HepG2 (cell line): ENCODE results near the gene ETF1. TPM values are rescaled to one million over a fixed set of nuclear protein-coding genes. Genes with fewer than 3 reads are reported as not detected.

Experiments used
- ATAC-seq: fragments of 200-7000 bp; cut with Tn5 transposase; 3 replicates; pipeline ENCODE4 v1.9.1; 2020; ENCODE audit warnings: mild to moderate bottlenecking, moderate library complexity
- BruUV-seq: library from RNA; stranded (reverse); fragments of 400-500 nt; replicated peaks from 2 replicates; lab custom pipeline; 2021; lab: Mats Ljungman, UMichigan
- CTCF ChIA-PET: fragments of 300-600 bp; formaldehyde crosslinking; extraction: SDS; loops from one replicate; lab custom pipeline; 2021; ENCODE audit warnings: low total read pairs, inconsistent platforms, low intra/inter-chr PET ratio; lab: Yijun Ruan, JAX
- POLR2A ChIA-PET: fragments of 350-600 bp; sonication (Branson Sonifier 250); formaldehyde crosslinking; loops from one replicate; lab custom pipeline; 2020; ENCODE audit warnings: antibody characterized with exemption, inconsistent platforms; lab: Yijun Ruan, JAX
- DNase-seq: peaks from one replicate; pipeline ENCODE4 v3.0.0-alpha.2; 2015; ENCODE audit warnings: low spot score
- FAIRE-seq: peaks from 3 replicates; lab custom pipeline; 2011; peaks lifted over from hg19 to GRCh38; lab: Jason Lieb, UNC
- H2AFZ ChIP-seq: one replicate; pipeline ENCODE4 v1.6.1; 2011; ENCODE audit warnings: low read length, inconsistent platforms
- H3K27ac ChIP-seq: fragments of 300-600 bp; 3 replicates; pipeline ENCODE4 v1.8.0; 2011; ENCODE audit warnings: mixed run types, mild to moderate bottlenecking, mixed read lengths, low read length, inconsistent platforms; ENCODE audit not compliant: insufficient read depth; ENCODE audit errors: extremely low read length
- H3K27me3 ChIP-seq, 2 experiments: fragments of 200-600 bp in 1 of 2; 2 replicates in 1 of 2; 3 replicates in 1 of 2; pipeline versions ENCODE4 v1.6.0 to v1.8.0; 2011; ENCODE audit warnings: low read length in 2 of 2, mild to moderate bottlenecking in 2 of 2, moderate library complexity in 2 of 2, inconsistent platforms in 1 of 2; ENCODE audit not compliant: insufficient read depth in 2 of 2, control insufficient read depth in 1 of 2
- H3K36me3 ChIP-seq, 2 experiments: fragments of 200-600 bp in 1 of 2; replicated peaks in 1 of 2; 2 replicates in 1 of 2; 3 replicates in 1 of 2; pipeline versions ENCODE4 v1.5.1 to v1.8.0; 2011; ENCODE audit warnings: low read length in 2 of 2, inconsistent platforms in 1 of 2; ENCODE audit not compliant: insufficient read depth in 2 of 2, control insufficient read depth in 1 of 2
- H3K4me1 ChIP-seq: 2 replicates; pipeline ENCODE4 v1.5.1; 2012; ENCODE audit warnings: low read length, inconsistent platforms; ENCODE audit not compliant: insufficient read depth
- H3K4me2 ChIP-seq: 2 replicates; pipeline ENCODE4 v1.6.0; 2011; ENCODE audit warnings: low read depth, low read length, inconsistent platforms
- H3K4me3 ChIP-seq, 3 experiments: fragments of 200-600 bp in 1 of 3; sonication (generic), shearing (Covaris generic) in 1 of 3; replicated peaks in 1 of 3; 2 replicates each; pipeline ENCODE4 v1.5.1; 2011 to 2016; ENCODE audit warnings: low read length in 3 of 3, inconsistent platforms in 2 of 3, low read depth in 2 of 3, mild to moderate bottlenecking in 2 of 3, control low read depth in 1 of 3, mixed read lengths in 1 of 3; ENCODE audit not compliant: insufficient read depth in 1 of 3
- H3K79me2 ChIP-seq: one replicate; pipeline ENCODE4 v1.6.1; 2011; ENCODE audit warnings: low read length, inconsistent platforms; ENCODE audit not compliant: insufficient read depth
- H3K9ac ChIP-seq: 2 replicates; pipeline ENCODE4 v1.6.0; 2011; ENCODE audit warnings: mild to moderate bottlenecking, low read depth, low read length, inconsistent platforms; ENCODE audit not compliant: insufficient read depth
- H3K9me3 ChIP-seq: 2 replicates; pipeline ENCODE4 v1.5.1; 2012; ENCODE audit warnings: mild to moderate bottlenecking, low read length
- H4K20me1 ChIP-seq: 2 replicates; pipeline ENCODE4 v1.6.0; 2011; ENCODE audit warnings: inconsistent platforms, mild to moderate bottlenecking, low read length, moderate library complexity; ENCODE audit not compliant: insufficient read depth
- AGO1 ChIP-seq: fragments of 200-400 bp; formaldehyde crosslinking; IDR thresholded peaks from 2 replicates; pipeline ENCODE4 v1.6.1; 2017; ENCODE audit warnings: mild to moderate bottlenecking, low read depth, low read length, moderate library complexity; ENCODE audit not compliant: poor library complexity, severe bottlenecking
- BHLHE40 ChIP-seq: IDR thresholded peaks from 2 replicates; pipeline ENCODE4 v1.6.1; 2011; ENCODE audit warnings: low read length, improper control_type of control experiment
- CHD2 ChIP-seq: IDR thresholded peaks from 2 replicates; pipeline ENCODE4 v1.6.1; 2011; ENCODE audit warnings: low read depth, low read length, improper control_type of control experiment
- FLYWCH1 ChIP-seq: sonication (generic); formaldehyde crosslinking; IDR thresholded peaks from 2 replicates; pipeline ENCODE4 v1.8.1; 2023; ENCODE audit warnings: mild to moderate bottlenecking, missing genetic modification reagents
- HDAC2 ChIP-seq: sonication (generic); formaldehyde crosslinking; IDR thresholded peaks from 2 replicates; pipeline ENCODE4 v1.4.0; 2020; ENCODE audit warnings: missing genetic modification reagents
- HMGA1 ChIP-seq: sonication (generic); formaldehyde crosslinking; conservative IDR thresholded peaks from 2 replicates; pipeline ENCODE4 v1.4.0; 2020; ENCODE audit warnings: missing genetic modification reagents
- NR2F1 ChIP-seq, 2 experiments: fragments of 450-650 bp in 1 of 2; formaldehyde crosslinking in 1 of 2; IDR thresholded peaks; 2 replicates each; pipeline versions ENCODE4 v1.5.0 to v1.6.1; 2016 to 2020; ENCODE audit warnings: mild to moderate bottlenecking in 1 of 2, missing compliant biosample characterization in 1 of 2, missing genetic modification reagents in 1 of 2, moderate library complexity in 1 of 2
- NRL ChIP-seq: sonication (generic); formaldehyde crosslinking; IDR thresholded peaks from 2 replicates; pipeline ENCODE4 v1.5.0; 2020; ENCODE audit warnings: missing genetic modification reagents, mild to moderate bottlenecking, moderate library complexity, borderline replicate concordance
- POLR2G ChIP-seq: fragments of 200-400 bp; formaldehyde crosslinking; IDR thresholded peaks from 2 replicates; pipeline ENCODE4 v1.6.1; 2018; ENCODE audit warnings: mild to moderate bottlenecking, low read depth, low read length, moderate library complexity
- RARA ChIP-seq: IDR thresholded peaks from 2 replicates; pipeline ENCODE4 v1.6.1; 2016; ENCODE audit warnings: missing genetic modification reagents, missing compliant biosample characterization
- RBFOX2 ChIP-seq: fragments of 200-400 bp; formaldehyde crosslinking; IDR thresholded peaks from 2 replicates; pipeline ENCODE4 v1.6.1; 2017; ENCODE audit warnings: low read depth, mild to moderate bottlenecking, low read length
- SALL1 ChIP-seq: sonication (generic); formaldehyde crosslinking; IDR thresholded peaks from 2 replicates; pipeline ENCODE4 v1.8.0; 2022; ENCODE audit warnings: mild to moderate bottlenecking, missing genetic modification reagents
- SKI ChIP-seq: fragments of 450-650 bp; IDR thresholded peaks from one replicate; pipeline ENCODE4 v1.6.1; 2018; ENCODE audit warnings: mild to moderate bottlenecking; ENCODE audit not compliant: partially characterized antibody
- SMC3 ChIP-seq: IDR thresholded peaks from 2 replicates; pipeline ENCODE4 v1.6.1; 2011; ENCODE audit warnings: low read length, improper control_type of control experiment
- ZNF644 ChIP-seq: IDR thresholded peaks from 2 replicates; pipeline ENCODE4 v1.6.1; 2016; ENCODE audit warnings: low read depth
- ZNF687 ChIP-seq: sonication (generic); formaldehyde crosslinking; IDR thresholded peaks from 2 replicates; pipeline ENCODE4 v1.5.1; 2020; ENCODE audit warnings: mild to moderate bottlenecking, missing genetic modification reagents, moderate library complexity
- ZNF703 ChIP-seq: sonication (generic); formaldehyde crosslinking; IDR thresholded peaks from 2 replicates; pipeline ENCODE4 v1.5.1; 2020; ENCODE audit warnings: missing genetic modification reagents, mild to moderate bottlenecking, moderate library complexity, borderline replicate concordance
- ZNF724P ChIP-seq: sonication (generic); formaldehyde crosslinking; IDR thresholded peaks from 2 replicates; pipeline ENCODE4 v1.8.0; 2022; ENCODE audit warnings: missing genetic modification reagents, borderline replicate concordance
- WGBS: methylation state at CpG from one replicate; pipeline ENCODE4 v1.1.6; 2017; ENCODE audit warnings: low lambda C conversion rate; 5-methylcytosine and 5-hydroxymethylcytosine counted together
- in situ Hi-C: cut with HindIII; loops from 2 replicates; pipeline ENCODE4 v1.10.0; 2017; ENCODE audit warnings: low pct_unique_long_range_greater_than_20kb; ENCODE audit not compliant: extremely low pct_ligation_motif_present
- intact Hi-C: fragments of 100-400 bp; cut with micrococcal nuclease; formaldehyde crosslinking; loops from one replicate; pipeline ENCODE4 v1.10.0; 2022; ENCODE audit not compliant: unreplicated experiment
- polyA plus RNA-seq, 8 experiments: library from polyadenylated mRNA; depleted of rRNA in 3 of 8; stranded (reverse) in 7 of 8; unstranded in 1 of 8; fragments of >200 nt; fragmentation: Illumina TruSeq in 4 of 8; extraction: Trizol in 4 of 8; gene quantifications; 2 replicates each; pipeline versions ENCODE4 v1.2.1 to v1.2.3, GENCODE V29; 2011 to 2016; ENCODE audit warnings: low read depth in 4 of 8, missing spikeins in 1 of 8, mixed read lengths in 1 of 8; ENCODE audit not compliant: insufficient read depth in 1 of 8
- total RNA-seq, 5 experiments: library from RNA; depleted of rRNA; stranded (reverse); fragments of >200 nt; fragmentation: Illumina TruSeq; extraction: Trizol; gene quantifications; 2 replicates each; pipeline ENCODE4 v1.2.3, GENCODE V29; 2016; ENCODE audit warnings: low read depth in 1 of 5

ETF1 gene
- total and polyA plus RNA-seq, 2 of the 13 experiments (the other 11 are each of a cell fraction or from before 2014, with no cell fraction given) = 52.1 to 184 TPM

- WGBS = 39% methylated on average over 7 of the region's 8 CpGs
- BruUV-seq = no TSS peak
- no peak overlapping the region for H2AFZ ChIP-seq
- ChIA-PET CTCF (no interaction called here), POLR2A (interaction anchor here (1.4 to 2.2 kb wide), 3 partner anchors 23 to 81 kb away, joined by 3 to 7 read pairs (median 4); no protein-coding TSS in a partner anchor)
- no peak overlapping the region for H3K4me2 ChIP-seq
- H3K9ac ChIP-seq = no peak overlapping the region
- peaks cover 3% of the 10 kb centered on the region for H3K79me2 ChIP-seq
- no peaks in the 10 kb centered on the region for H3K9me3 ChIP-seq
- peaks cover 0 to 7% of the 10 kb centered on the region in 2 experiments; a peak in 2 of 5 replicates for H3K36me3 ChIP-seq
- no peak overlapping the region for H3K4me3 ChIP-seq
- peaks cover 51% of the 10 kb centered on the region for H3K4me1 ChIP-seq
- in situ Hi-C loops = loop anchor here (5.0 kb wide), 1 partner anchor 33 kb away; no protein-coding TSS in a partner anchor
- no peak for FAIRE-seq
- H3K27me3 ChIP-seq = 0 out of 5 replicates have a peak, but pooled peaks cover 0 to 2% of the 10 kb centered on the region in 2 experiments
- peak; percentile 3 for ATAC-seq
- intact Hi-C loops = loop anchor here (1.0 kb wide), 1 partner anchor 34 kb away; no protein-coding TSS in a partner anchor
- H4K20me1 ChIP-seq = peaks cover 3% of the 10 kb centered on the region; the same call in 1 of the 2 replicates
- H3K27ac ChIP-seq = no peak overlapping the region
- no peak for DNase-seq
- TF ChIP-seq ZNF724P (CRISPR knock-in tag) (no peak), POLR2G (peak; percentile 69), AGO1 (peak; percentile 91), HDAC2 (CRISPR knock-in tag) (no peak), HMGA1 (CRISPR knock-in tag) (no peak), FLYWCH1 (CRISPR knock-in tag) (no peak), RBFOX2 (no peak), SALL1 (CRISPR knock-in tag) (peak; percentile 8; the same call in 1 of the 2 replicates), NRL (CRISPR knock-in tag) (no peak), ZNF644 (CRISPR knock-in tag) (peak; percentile 0; the same call in 1 of the 2 replicates), CHD2 (peak; percentile 77), ZNF703 (CRISPR knock-in tag) (no peak), ZNF687 (CRISPR knock-in tag) (0 out of 2 replicates have a peak, but pooled peaks have one; percentile 11), NR2F1 (CRISPR knock-in tag; IDR thresholded peaks at IDR 0.05) (0 out of 4 replicates have a peak, but pooled peaks of 1 of the 2 experiments have one; percentile 35), SMC3 (0 out of 2 replicates have a peak, but pooled peaks have one; percentile 8), SKI (peak; percentile 53), RARA (CRISPR knock-in tag) (peak; percentile 60), BHLHE40 (peak; percentile 95)
Measured at GRCh38 chr5:138469540-138470321, 73.3 kb downstream of the ETF1 start.
